Psoas muscle (tissue), 8 donors: ENCODE results near the gene SLC31A1. TPM values are rescaled to one million over a fixed set of nuclear protein-coding genes. Genes with fewer than 3 reads are reported as not detected.

Experiments
- ATAC-seq, 4 donors: fragments of 200-7000 bp; cut with Tn5 transposase; one replicate each; pipeline ENCODE4 v1.9.1; 2020; ENCODE audit warnings: moderate library complexity in 3 of 4, mild to moderate bottlenecking in 2 of 4
- DNase-seq, 2 donors: peaks; one replicate each; pipeline ENCODE4 v3.0.0-alpha.2; 2020
- H3K27ac ChIP-seq: fragments of 200-600 bp; one replicate; pipeline ENCODE4 v1.8.0; 2022
- H3K27me3 ChIP-seq, 3 donors: fragments of 200-600 bp in 1 of 3; one replicate each; pipeline versions ENCODE4 v1.6.1 to v1.8.0; 2013 to 2022; ENCODE audit warnings: low read length in 2 of 3, mild to moderate bottlenecking in 2 of 3, moderate library complexity in 1 of 3; ENCODE audit not compliant: insufficient read depth in 3 of 3
- H3K36me3 ChIP-seq, 2 donors: fragments of 200-600 bp in 1 of 2; one replicate each; pipeline versions ENCODE4 v1.6.1 to v1.8.0; 2013 to 2022; ENCODE audit warnings: low read depth in 1 of 2, mild to moderate bottlenecking in 1 of 2, moderate library complexity in 1 of 2; ENCODE audit not compliant: insufficient read depth in 1 of 2
- H3K4me1 ChIP-seq: fragments of 200-600 bp; one replicate; pipeline ENCODE4 v1.8.0; 2022
- H3K4me3 ChIP-seq: fragments of 200-600 bp; one replicate; pipeline ENCODE4 v1.8.0; 2022; ENCODE audit warnings: mild to moderate bottlenecking
- H3K9me3 ChIP-seq: fragments of 200-600 bp; one replicate; pipeline ENCODE4 v1.8.0; 2022
- WGBS, 3 donors: extraction: QIAGEN DNeasy Blood & Tissue Kit; methylation state at CpG; one replicate each; pipeline versions ENCODE4 v1.1.6 to v1.1.7; 2013; 5-methylcytosine and 5-hydroxymethylcytosine counted together
- intact Hi-C, 2 donors: fragments of 100-400 bp; cut with DNase I; formaldehyde crosslinking; loops; one replicate each; pipeline versions ENCODE4 v1.11.0 to v1.14.2; 2022
- polyA plus RNA-seq, 3 donors: library from polyadenylated mRNA; stranded (reverse); fragments of 200-250 nt; gene quantifications; one replicate each; pipeline ENCODE4 v1.2.3, GENCODE V29; 2013
- total RNA-seq, 4 donors: library from RNA; stranded (reverse); fragmentation: NEBNext Ultra II Directional in 2 of 4; extraction: Animal tissue kit (Norgen Biotek cat#: 25700) in 2 of 4; gene quantifications; one replicate each; pipeline versions ENCODE4 v1.2.1 to v1.2.4, GENCODE V29; 2021 to 2023
- TF ChIP-seq, protein P1 (sequence below): fragments of 200-600 bp; IDR thresholded peaks from one replicate; pipeline ENCODE4 v1.8.0; 2022; ENCODE audit warnings: antibody characterized with exemption
- donor health status: healthy with polysubstance abuse.
- donor health status: DM: no; HTN: no; CAD: no; lungs with moderate emphysema.
- donor health status: Bipolar disorder and iron deficiency.
- donor health status: healthy.
- donor health status: DM: yes; HTN: yes; CAD: no.
- donor health status: DM: no; HTN: no; CAD: no.
- donor health status: DM: no; HTN: no; CAD: no.
- donor health status: DM: yes; HTN: yes; CAD: no.

Gene SLC31A1
- total and polyA plus RNA-seq, 7 donors = 3.3 to 10.2 (median 4.9) TPM

GRCh38 chr9:113311961-113312360, 90.6 kb downstream of the SLC31A1 start:
- ATAC-seq = no peak

GRCh38 chr9:113313261-113313660, 91.9 kb downstream of the SLC31A1 start:
- DNase-seq (no peak), ATAC-seq (no peak)
- 29 to 48% (median 41%) methylated on average over 5 of the region's 5 CpGs for WGBS, 3 donors
- H3K36me3 ChIP-seq = peaks cover 0 to 2% of the 10 kb centered on the region in 2 donors
- TF ChIP-seq, protein P1, sequence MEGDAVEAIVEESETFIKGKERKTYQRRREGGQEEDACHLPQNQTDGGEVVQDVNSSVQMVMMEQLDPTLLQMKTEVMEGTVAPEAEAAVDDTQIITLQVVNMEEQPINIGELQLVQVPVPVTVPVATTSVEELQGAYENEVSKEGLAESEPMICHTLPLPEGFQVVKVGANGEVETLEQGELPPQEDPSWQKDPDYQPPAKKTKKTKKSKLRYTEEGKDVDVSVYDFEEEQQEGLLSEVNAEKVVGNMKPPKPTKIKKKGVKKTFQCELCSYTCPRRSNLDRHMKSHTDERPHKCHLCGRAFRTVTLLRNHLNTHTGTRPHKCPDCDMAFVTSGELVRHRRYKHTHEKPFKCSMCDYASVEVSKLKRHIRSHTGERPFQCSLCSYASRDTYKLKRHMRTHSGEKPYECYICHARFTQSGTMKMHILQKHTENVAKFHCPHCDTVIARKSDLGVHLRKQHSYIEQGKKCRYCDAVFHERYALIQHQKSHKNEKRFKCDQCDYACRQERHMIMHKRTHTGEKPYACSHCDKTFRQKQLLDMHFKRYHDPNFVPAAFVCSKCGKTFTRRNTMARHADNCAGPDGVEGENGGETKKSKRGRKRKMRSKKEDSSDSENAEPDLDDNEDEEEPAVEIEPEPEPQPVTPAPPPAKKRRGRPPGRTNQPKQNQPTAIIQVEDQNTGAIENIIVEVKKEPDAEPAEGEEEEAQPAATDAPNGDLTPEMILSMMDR = no peak
- H3K4me3 ChIP-seq = no peak overlapping the region
- no peaks in the 10 kb centered on the region for H3K9me3 ChIP-seq
- no peaks in the 10 kb centered on the region for H3K4me1 ChIP-seq
- no peak overlapping the region for H3K27ac ChIP-seq
- intact Hi-C loops = loop anchor here in 1 of 2 donors (10.0 kb wide), 1 partner anchor 92 kb away; the partner anchor contains the start of gene ALAD
- H3K27me3 ChIP-seq = no peaks in the 10 kb centered on the region

More at GRCh38 chr9:113311961-113312360, 90.6 kb downstream of the SLC31A1 start:
- Histone ChIP-seq H3K36me3 (no peaks in the 10 kb centered on the region), H3K9me3 (no peaks in the 10 kb centered on the region), H3K27ac (no peak overlapping the region), H3K4me3 (no peak overlapping the region), H3K4me1 (no peaks in the 10 kb centered on the region), H3K27me3 (no peaks in the 10 kb centered on the region)
- TF ChIP-seq, protein P1 = no peak
- 76 to 80% (median 80%) methylated on average over 3 of the region's 3 CpGs for WGBS, 3 donors
- intact Hi-C loops = loop anchor here in 1 of 2 donors (10.0 kb wide), 1 partner anchor 93 kb away; the partner anchor contains the start of gene ALAD
- no peak for DNase-seq

Other genes with a start within 250 kb of the SLC31A1 start
- under 1 TPM in 3 of 4 donors, not detected in 1; 0.34 to 0.66 (median 0.49) TPM for gene ZNF883, start 209.4 kb upstream of the SLC31A1 start, total RNA-seq
- 1 to 10 TPM in 1 of 3 donors, under 1 TPM in 2; 0.36 to 1.4 (median 0.62) TPM for gene ZNF883, start 209.4 kb upstream of the SLC31A1 start, polyA plus RNA-seq
- 1 to 10 TPM in 3 of 4 donors, under 1 TPM in 1; 0.54 to 1.6 (median 1.5) TPM for gene ZFP37, start 164.8 kb upstream of the SLC31A1 start, total RNA-seq
- 1 to 10 TPM in 2 of 3 donors, under 1 TPM in 1; 0.77 to 1.2 (median 1.0) TPM for gene ZFP37, start 164.8 kb upstream of the SLC31A1 start, polyA plus RNA-seq
- gene SLC31A2, start 70.5 kb upstream of the SLC31A1 start, total RNA-seq = 10 to 100 TPM in 3 of 4 donors, 1 to 10 TPM in 1; 10.0 to 21.5 (median 16.2) TPM
- 10 to 100 TPM; 11.5 to 35.4 (median 31.7) TPM for gene SLC31A2, start 70.5 kb upstream of the SLC31A1 start, polyA plus RNA-seq
- 10 to 100 TPM; 13.6 to 18.4 (median 17.9) TPM for gene FKBP15, start 267 bp upstream of the SLC31A1 start, total RNA-seq
- gene FKBP15, start 267 bp upstream of the SLC31A1 start, polyA plus RNA-seq = 10 to 100 TPM; 10.5 to 15.8 (median 11.0) TPM
- 10 to 100 TPM; 22.4 to 25.6 (median 24.0) TPM for gene CDC26, start 54.0 kb downstream of the SLC31A1 start, total RNA-seq
- gene CDC26, start 54.0 kb downstream of the SLC31A1 start, polyA plus RNA-seq = 100 to 1,000 TPM in 1 of 3 donors, 10 to 100 TPM in 2; 53.2 to 112 (median 75.0) TPM
- 10 to 100 TPM; 10.9 to 22.5 (median 19.8) TPM for gene PRPF4, start 54.1 kb downstream of the SLC31A1 start, total RNA-seq
- 10 to 100 TPM; 12.2 to 33.4 (median 30.4) TPM for gene PRPF4, start 54.1 kb downstream of the SLC31A1 start, polyA plus RNA-seq
- not detected for gene RNF183, start 81.8 kb downstream of the SLC31A1 start, total RNA-seq
- gene RNF183, start 81.8 kb downstream of the SLC31A1 start, polyA plus RNA-seq = under 1 TPM in 1 of 3 donors, not detected in 2; 0.05 TPM
- 1 to 10 TPM; 1.7 to 6.9 (median 2.4) TPM for gene WDR31, start 118.7 kb downstream of the SLC31A1 start, total RNA-seq
- 1 to 10 TPM in 1 of 3 donors, under 1 TPM in 2; 0.66 to 2.7 (median 0.76) TPM for gene WDR31, start 118.7 kb downstream of the SLC31A1 start, polyA plus RNA-seq
- not detected for gene BSPRY, start 128.0 kb downstream of the SLC31A1 start, total RNA-seq
- gene BSPRY, start 128.0 kb downstream of the SLC31A1 start, polyA plus RNA-seq = under 1 TPM in 2 of 3 donors, not detected in 1; 0.03 TPM
- gene HDHD3, start 155.4 kb downstream of the SLC31A1 start, total RNA-seq = 10 to 100 TPM in 1 of 4 donors, 1 to 10 TPM in 3; 7.3 to 11.5 (median 8.6) TPM
- gene HDHD3, start 155.4 kb downstream of the SLC31A1 start, polyA plus RNA-seq = 10 to 100 TPM in 2 of 3 donors, 1 to 10 TPM in 1; 7.0 to 14.9 (median 12.2) TPM
- gene ALAD, start 179.7 kb downstream of the SLC31A1 start, total RNA-seq = 10 to 100 TPM; 13.1 to 29.0 (median 19.8) TPM
- 10 to 100 TPM; 13.7 to 43.1 (median 17.3) TPM for gene ALAD, start 179.7 kb downstream of the SLC31A1 start, polyA plus RNA-seq
- gene POLE3, start 189.1 kb downstream of the SLC31A1 start, total RNA-seq = 10 to 100 TPM; 29.8 to 50.4 (median 38.5) TPM
- gene POLE3, start 189.1 kb downstream of the SLC31A1 start, polyA plus RNA-seq = 100 to 1,000 TPM in 1 of 3 donors, 10 to 100 TPM in 2; 45.4 to 173 (median 98.5) TPM
- under 1 TPM in 1 of 4 donors, not detected in 3; 0.73 TPM for gene C9orf43, start 189.2 kb downstream of the SLC31A1 start, total RNA-seq
- gene C9orf43, start 189.2 kb downstream of the SLC31A1 start, polyA plus RNA-seq = under 1 TPM in 2 of 3 donors, not detected in 1; 0.07 to 0.79 TPM
- 10 to 100 TPM; 10.6 to 38.1 (median 18.3) TPM for gene RGS3, start 242.2 kb downstream of the SLC31A1 start, total RNA-seq
- 10 to 100 TPM in 2 of 3 donors, 1 to 10 TPM in 1; 7.1 to 18.4 (median 12.8) TPM for gene RGS3, start 242.2 kb downstream of the SLC31A1 start, polyA plus RNA-seq